GM18508 (cell line): ENCODE data around the gene CENPF.
"Not testable (repeated sequence)": the region's sequence is repeated elsewhere in the genome, so short reads cannot be mapped to it uniquely, and the experiment has no call there.

Source experiments
- ATAC-seq: cut with Tn5 transposase; IDR thresholded peaks from one replicate; pipeline ENCODE4 v1.9.1; 2021; ENCODE audit warnings: moderate number of reproducible peaks; ENCODE audit not compliant: insufficient read depth, unreplicated experiment

CENPF gene

GRCh38 chr1:214657299-214657698 is 54.3 kb downstream of the CENPF start:
- no peak for ATAC-seq

- ATAC-seq = no peak
These were observed 55.2 kb downstream of the CENPF start for GRCh38 chr1:214658175-214658574.

DNA sequence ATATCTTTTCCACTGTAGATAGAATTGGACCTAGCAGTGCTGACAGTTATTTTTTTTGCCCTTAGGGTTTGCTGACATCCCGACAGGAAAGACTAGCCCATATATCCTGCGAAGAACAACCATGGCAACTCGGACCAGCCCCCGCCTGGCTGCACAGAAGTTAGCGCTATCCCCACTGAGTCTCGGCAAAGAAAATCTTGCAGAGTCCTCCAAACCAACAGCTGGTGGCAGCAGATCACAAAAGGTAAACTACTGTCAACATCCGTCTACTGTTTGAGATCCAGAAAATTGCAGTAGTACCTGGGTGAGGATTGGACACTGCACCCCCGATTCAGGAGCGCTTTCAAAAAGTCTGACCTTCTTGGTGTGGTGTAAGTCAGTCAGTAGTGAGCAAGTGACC is 55.8 kb downstream of the CENPF start:
- no peak for ATAC-seq

GRCh38 chr1:214660190-214660589 is 57.2 kb downstream of the CENPF start:
- no peak for ATAC-seq

DNA sequence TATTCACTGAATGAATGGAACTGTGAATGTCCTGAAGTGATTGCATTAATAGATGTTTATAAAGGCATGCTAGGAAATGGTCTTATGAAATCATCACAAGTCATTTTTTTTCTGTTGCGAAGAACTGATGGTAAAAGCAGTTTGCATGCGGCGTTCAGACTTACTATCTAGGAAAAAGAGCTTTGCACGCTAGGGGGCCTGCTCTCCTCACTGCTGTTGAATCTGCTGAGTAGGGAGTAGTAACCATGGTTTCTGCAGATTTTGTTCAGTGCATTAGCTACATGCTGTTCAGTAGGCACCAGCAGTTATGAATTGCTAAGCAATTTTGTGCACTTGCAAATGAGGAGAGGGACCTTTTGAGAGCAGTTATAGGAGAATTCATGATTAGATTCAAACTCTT is 57.9 kb downstream of the CENPF start:
- ATAC-seq = no peak

DNA sequence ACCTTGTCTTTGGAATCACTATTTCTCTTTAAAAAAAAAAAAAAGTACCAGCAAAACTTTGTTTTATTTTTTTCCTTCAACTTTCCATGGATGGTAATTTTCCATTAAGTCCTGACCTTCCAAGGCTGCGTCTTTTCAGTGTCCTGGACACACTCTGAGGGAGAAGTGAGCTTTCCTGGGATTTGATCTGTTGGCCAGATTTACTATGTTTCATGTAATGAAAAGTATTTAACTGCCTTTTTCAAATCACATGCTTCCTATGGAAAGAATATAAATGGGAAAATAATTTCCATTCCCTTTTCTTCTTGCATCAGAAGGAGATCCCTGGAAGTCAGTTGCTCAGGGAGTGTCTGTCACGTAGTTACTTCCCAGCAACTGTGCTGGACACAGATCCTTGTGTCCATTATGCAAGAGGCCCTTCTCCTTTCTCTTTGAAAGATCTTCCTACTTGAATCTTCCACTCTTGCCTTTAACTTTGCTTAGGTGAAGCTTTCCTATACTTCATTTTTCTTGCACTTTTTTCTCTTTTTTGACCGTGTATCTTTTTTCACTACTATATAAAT is 59.3 kb downstream of the CENPF start:
- no peak for ATAC-seq

GRCh38 chr1:214664651-214665433 is 61.8 kb downstream of the CENPF start:
- ATAC-seq = no peak

DNA sequence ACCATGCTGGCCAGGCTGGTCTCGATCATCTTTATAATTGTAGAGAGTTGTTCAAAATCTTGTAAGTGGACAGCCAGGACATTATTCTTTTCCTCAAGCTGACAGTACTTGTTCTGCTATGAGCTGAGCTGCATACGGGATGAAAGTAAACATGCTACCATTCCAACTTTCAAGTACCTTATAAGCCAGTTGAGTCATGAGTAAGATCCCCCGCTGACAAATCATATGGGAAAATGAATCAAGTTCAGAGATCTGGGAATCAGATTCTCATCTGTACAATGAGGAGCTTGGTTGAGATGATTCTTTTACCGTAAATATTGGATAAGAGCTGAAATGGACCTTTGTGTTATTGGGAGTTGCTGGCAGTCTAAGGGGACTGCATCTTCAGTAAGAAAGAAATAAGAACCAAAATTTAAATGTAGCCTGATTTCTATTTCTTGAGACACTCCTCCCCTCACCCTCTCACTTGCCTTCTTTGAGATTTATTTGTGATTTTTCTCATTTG is 62.7 kb downstream of the CENPF start:
- ATAC-seq = no peak

DNA sequence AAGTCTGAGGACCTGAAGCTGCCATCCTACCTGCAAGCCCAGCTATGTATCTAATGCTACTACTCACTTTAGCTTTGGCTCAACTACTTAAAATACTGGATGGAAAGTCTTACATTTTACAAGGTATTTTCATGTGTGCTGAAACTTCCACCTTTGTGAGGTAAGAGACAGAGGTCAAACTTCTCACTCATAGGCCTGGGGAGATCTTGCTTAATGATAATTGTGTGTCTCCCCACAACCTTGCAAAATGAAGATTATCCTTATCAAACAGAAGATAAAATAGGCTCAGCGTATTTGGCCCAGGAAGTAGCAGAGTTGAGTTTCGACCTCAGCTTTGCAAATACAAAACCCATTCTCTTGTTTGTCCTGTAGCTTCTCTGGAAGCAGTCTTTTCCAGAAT is 63.7 kb downstream of the CENPF start:
- ATAC-seq = no peak

DNA sequence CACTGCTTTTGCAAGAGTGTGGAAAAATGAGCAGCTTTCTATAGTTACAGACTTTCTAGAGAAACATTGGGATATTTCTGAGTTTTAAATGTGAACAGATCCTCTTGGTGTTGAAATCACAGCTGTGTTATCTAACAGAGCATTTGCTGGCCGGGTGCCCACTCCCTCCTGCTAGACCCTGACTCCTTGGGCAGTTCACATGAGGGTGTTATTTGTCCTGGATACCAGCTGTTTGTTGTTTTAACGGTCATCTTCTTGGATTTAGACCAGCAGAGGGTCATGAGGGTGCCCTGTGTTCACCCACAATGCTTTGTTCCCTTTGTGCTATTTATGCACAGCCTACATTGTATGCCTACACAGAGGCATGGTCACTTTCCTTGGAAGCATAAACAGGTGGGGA is 67.1 kb downstream of the CENPF start:
- no peak for ATAC-seq

DNA sequence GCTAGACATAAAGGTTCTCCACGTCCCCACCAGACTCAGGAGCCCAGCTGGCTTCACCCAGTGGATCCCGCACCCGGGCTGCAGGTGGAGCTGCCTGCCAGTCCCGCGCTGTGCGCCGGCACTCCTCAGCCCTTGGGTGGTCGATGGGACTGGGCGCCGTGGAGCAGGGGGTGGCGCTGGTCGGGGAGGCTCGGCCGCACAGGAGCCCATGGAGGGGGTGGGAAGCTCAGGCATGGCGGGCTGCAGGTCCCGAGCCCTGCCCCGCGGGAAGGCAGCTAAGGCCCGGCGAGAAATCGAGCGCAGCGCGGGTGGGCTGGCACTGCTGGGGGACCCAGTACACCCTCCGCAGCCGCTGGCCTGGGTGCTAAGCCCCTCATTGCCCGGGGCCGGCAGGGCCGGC is 70.0 kb downstream of the CENPF start:
- ATAC-seq = not testable (repeated sequence)

DNA sequence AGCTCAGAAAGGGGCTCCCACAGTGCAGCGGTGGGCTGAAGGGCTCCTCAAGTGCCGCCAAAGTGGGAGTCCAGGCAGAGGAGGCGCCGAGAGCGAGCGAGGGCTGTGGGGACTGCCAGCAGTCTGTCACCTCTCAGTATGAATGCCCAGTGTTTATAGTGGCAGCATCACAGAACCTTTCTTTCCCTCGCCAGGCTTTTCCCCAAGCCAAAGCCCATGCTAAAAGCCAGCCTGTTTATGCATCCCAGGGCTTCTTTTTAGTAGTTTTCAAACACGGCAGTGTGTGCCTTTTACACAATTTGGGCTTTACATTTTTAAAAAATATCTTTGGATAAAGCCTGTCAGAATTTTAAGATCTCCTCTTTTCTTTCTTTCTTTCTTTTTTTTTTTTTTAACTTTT is 70.6 kb downstream of the CENPF start:
- no peak for ATAC-seq

GRCh38 chr1:214675524-214675923 is 72.5 kb downstream of the CENPF start:
- not testable (repeated sequence) for ATAC-seq

DNA sequence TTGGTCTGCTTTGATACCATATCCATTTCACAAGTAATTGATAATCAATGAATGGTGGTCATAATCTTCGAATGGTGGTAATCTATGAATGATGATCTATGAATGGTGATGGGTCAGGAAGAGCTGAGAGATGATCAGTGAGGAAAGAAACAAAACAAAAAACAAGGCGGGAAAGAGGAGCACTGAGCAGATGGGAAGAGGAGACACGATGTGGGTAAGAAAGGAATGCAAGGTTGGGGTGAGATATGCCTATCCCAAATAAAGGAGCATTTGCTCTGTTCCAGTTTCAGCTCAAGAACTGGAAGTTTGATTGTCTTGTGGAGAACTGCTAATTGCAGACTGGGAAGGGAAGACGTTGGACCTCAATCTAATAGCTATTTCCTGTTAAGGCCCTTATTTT is 73.8 kb downstream of the CENPF start:
- ATAC-seq = no peak

DNA sequence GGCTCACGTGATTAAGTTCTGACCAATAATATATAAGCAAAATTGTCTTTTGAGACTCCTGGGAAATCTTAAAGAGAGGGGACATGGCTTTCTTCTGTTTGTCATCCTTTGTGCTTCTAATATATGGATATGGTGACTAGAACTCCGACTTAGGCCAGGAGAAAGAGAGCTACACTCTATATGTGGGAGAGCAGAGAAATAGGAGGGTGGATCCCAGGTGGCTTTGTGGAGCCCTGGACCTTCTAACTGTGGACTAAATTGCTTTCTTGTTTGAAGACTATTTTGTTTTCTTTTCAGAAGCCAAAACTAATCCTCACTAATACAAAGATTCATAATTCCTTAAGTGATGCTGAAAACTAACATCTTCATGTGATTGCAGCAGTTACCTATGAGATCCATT is 75.0 kb downstream of the CENPF start:
- ATAC-seq = no peak

DNA sequence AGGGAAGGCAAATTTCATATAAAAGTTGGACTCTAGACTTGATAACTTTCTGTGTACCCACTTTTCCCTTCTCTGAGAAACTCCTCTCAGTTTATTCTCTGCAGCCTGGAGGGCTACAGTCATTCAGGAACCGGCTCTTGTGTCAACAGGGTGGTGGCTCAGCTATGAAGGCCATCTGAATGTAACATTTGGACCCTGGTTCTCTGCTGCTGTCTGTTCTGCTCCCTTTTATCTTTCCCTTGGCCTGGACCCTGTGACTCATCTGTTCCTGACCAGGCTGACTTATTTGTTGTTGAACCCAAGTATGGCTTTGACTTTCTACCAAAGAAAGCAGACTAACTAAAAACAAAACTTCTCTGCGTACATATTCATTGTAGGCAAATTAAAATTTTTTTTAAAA is 75.4 kb downstream of the CENPF start:
- ATAC-seq = no peak

GRCh38 chr1:214683621-214684020 is 80.6 kb downstream of the CENPF start:
- no peak for ATAC-seq

DNA sequence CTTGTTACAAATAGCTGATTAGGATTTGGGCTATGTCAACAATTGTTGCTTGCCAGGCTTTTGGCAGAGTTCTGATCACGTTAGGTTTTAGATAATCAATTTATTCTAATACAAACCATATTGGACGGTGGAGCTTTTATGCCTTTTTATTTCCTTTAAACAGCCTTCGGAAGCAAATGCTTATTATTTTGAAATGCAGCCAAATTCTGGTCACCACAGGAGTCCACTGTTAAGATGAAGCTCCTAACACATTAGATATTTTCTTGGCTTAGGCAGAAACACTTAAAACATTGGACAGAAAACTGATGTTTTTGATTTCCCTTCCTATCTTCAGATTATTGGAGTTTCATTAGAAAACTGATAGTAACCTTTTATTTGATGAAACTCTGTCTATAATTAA is 82.9 kb downstream of the CENPF start:
- ATAC-seq = no peak

DNA sequence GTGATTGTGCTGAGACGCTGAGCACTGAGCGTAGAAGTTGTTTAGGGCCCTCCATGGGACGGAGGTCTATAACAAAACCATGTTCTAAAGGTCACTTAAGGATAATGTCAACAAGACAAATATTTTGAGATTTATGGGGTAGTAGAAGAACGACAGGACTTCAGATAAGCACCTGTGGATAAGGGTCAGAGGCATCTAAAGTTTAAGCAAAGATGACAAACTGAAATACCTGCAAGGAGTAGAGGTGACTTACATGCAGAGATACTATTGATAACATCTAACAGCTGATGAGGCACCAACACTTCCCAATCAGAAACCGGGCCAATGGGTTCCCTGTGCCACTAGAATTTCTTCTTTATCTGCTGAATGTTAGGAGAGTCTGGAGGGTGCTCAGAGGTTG is 83.5 kb downstream of the CENPF start:
- ATAC-seq = no peak

DNA sequence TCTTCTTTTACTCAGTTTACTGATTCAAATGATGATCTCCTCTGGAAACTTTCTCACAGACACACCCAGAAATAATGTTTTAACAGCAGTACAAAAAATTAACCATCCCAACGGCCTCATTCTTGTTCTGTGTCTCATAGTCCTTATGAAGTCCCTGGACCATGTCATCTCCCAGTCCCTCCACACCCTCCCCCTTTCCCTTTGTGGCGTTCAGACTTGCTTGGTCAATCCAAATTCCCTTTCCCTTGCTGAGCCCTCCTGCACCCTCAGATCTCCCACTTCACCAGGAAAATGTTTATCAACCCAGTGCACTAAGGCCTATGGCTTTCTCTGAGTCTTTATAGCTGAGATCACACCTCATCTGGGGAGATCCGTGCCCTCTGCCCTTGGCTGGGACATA is 85.9 kb downstream of the CENPF start:
- ATAC-seq = no peak

DNA sequence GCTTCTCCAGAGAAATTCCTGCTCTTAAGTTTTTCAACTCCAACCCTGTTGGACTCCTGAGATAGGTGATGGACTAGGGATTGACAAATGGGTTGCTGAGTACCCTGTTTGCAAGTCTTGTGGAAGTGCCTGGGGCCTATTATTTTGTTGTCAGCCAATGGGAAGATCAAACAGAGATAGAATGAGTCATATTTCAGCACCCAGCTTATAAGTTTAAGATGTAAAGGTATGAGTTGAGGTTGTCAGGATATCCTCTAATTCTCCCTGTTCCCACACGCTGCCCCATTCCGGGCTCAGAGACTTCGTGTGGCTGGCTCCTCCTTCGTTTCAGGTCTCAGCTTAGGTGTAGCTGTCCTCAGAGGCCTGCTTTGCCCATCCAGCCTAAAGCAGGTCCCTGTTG is 91.8 kb downstream of the CENPF start:
- no peak for ATAC-seq

GRCh38 chr1:214698559-214698958 is 95.6 kb downstream of the CENPF start:
- ATAC-seq = no peak
